Right renal cortex interstitium (tissue), 3 donors: ENCODE results near the gene GDAP1L1. TPM values are rescaled to one million over a fixed set of nuclear protein-coding genes. Genes with fewer than 3 reads are reported as not detected.
"Not testable (repeated sequence)": the region's sequence is repeated elsewhere in the genome, so short reads cannot be mapped to it uniquely, and the experiment has no call there.

Experiments
- DNase-seq, 3 donors: peaks; one replicate each; pipeline ENCODE4 v3.0.0-alpha.2; 2013; ENCODE audit warnings: low read depth in 3 of 3, low spot score in 2 of 3
- polyA plus RNA-seq, 3 donors: library from polyadenylated mRNA; unstranded; fragments of 120-200 nt; gene quantifications; one replicate each; pipeline ENCODE4 v1.2.1, GENCODE V29; 2013; ENCODE audit not compliant: insufficient read length in 3 of 3

GDAP1L1 gene
- polyA plus RNA-seq, 3 donors, result 0.11 to 0.46 (median 0.21) TPM

GRCh38 chr20:44299011-44299535 is 52.0 kb downstream of the GDAP1L1 start:
- DNase-seq, result not testable (repeated sequence)

GRCh38 chr20:44301285-44301684 is 54.2 kb downstream of the GDAP1L1 start:
- DNase-seq, result no peak

GRCh38 chr20:44302026-44302669 is 55.0 kb downstream of the GDAP1L1 start:
- no peak for DNase-seq

- DNase-seq, result no peak
These were observed 55.6 kb downstream of the GDAP1L1 start for GRCh38 chr20:44302736-44303135.

- DNase-seq, result no peak
These were observed 57.3 kb downstream of the GDAP1L1 start for GRCh38 chr20:44304383-44304782.

- no peak for DNase-seq
These were observed 59.8 kb downstream of the GDAP1L1 start for GRCh38 chr20:44306927-44307326.

- no peak for DNase-seq
These were observed 62.9 kb downstream of the GDAP1L1 start for GRCh38 chr20:44309763-44310663.

- peak; percentile 87 to 93 (median 89) for DNase-seq
These were observed 63.8 kb downstream of the GDAP1L1 start, which contains the start of gene FITM2 for GRCh38 chr20:44310664-44311639. Gene FITM2, minus strand, starts transcription at chr20:44311202. Its CDS starts 54 bp downstream, at chr20:44311148.

GRCh38 chr20:44314870-44315269 is 67.8 kb downstream of the GDAP1L1 start:
- DNase-seq, result no peak

GRCh38 chr20:44319839-44320422 is 72.8 kb downstream of the GDAP1L1 start:
- DNase-seq, result no peak

GRCh38 chr20:44324343-44324742 is 77.2 kb downstream of the GDAP1L1 start:
- DNase-seq, result no peak

GRCh38 chr20:44326391-44327159 is 79.5 kb downstream of the GDAP1L1 start:
- no peak for DNase-seq

GRCh38 chr20:44327748-44328147 is 80.6 kb downstream of the GDAP1L1 start:
- not testable (repeated sequence) for DNase-seq

- DNase-seq, result no peak
These were observed 81.3 kb downstream of the GDAP1L1 start for GRCh38 chr20:44328428-44328827.

Other genes with a start within 250 kb of the GDAP1L1 start
- gene JPH2, start 60.1 kb upstream of the GDAP1L1 start, polyA plus RNA-seq, result 1 to 10 TPM; 1.2 to 1.4 (median 1.4) TPM
- gene OSER1, start 36.5 kb upstream of the GDAP1L1 start, polyA plus RNA-seq, result 10 to 100 TPM; 54.4 to 58.1 (median 55.2) TPM
- 1 to 10 TPM; 8.2 to 9.2 (median 8.2) TPM for gene FITM2, start 63.9 kb downstream of the GDAP1L1 start, polyA plus RNA-seq
- under 1 TPM; 0.10 to 0.14 (median 0.12) TPM for gene R3HDML, start 89.7 kb downstream of the GDAP1L1 start, polyA plus RNA-seq
- gene HNF4A, start 108.4 kb downstream of the GDAP1L1 start, polyA plus RNA-seq, result 10 to 100 TPM; 36.8 to 50.6 (median 46.1) TPM
- gene TTPAL, start 228.6 kb downstream of the GDAP1L1 start, polyA plus RNA-seq, result 10 to 100 TPM; 10.9 to 13.1 (median 11.6) TPM